Trophoblast cell (in vitro differentiated cells and primary cell): ENCODE measurements around the gene MFF.
A peak's percentile ranks its signal among the peaks of the same experiment; 100 is the strongest.
"Not testable (repeated sequence)": the region's sequence is repeated elsewhere in the genome, so short reads cannot be mapped to it uniquely, and the experiment has no call there.

Experiments
- DNase-seq, 2 donors: peaks; one replicate each; pipeline ENCODE4 v3.0.0-alpha.2; 2016
- H2AFZ ChIP-seq: 2 replicates; pipeline ENCODE4 v1.6.1; 2013; ENCODE audit warnings: low read length, moderate library complexity, mild to moderate bottlenecking; ENCODE audit not compliant: insufficient read depth, poor library complexity
- H2AK5ac ChIP-seq: 2 replicates; pipeline ENCODE4 v1.6.1; 2013; ENCODE audit warnings: mild to moderate bottlenecking, low read length
- H2BK120ac ChIP-seq: 2 replicates; pipeline ENCODE4 v1.6.1; 2013; ENCODE audit warnings: low read length, mild to moderate bottlenecking, moderate library complexity; ENCODE audit not compliant: insufficient read depth, poor library complexity
- H2BK12ac ChIP-seq: 2 replicates; pipeline ENCODE4 v1.6.1; 2013; ENCODE audit warnings: mild to moderate bottlenecking, low read length, moderate library complexity
- H2BK5ac ChIP-seq: 2 replicates; pipeline ENCODE4 v1.6.1; 2013; ENCODE audit warnings: low read length, low read depth, moderate library complexity, mild to moderate bottlenecking; ENCODE audit not compliant: poor library complexity
- H3K14ac ChIP-seq: 2 replicates; pipeline ENCODE4 v1.6.1; 2013; ENCODE audit warnings: mild to moderate bottlenecking, low read length
- H3K18ac ChIP-seq: 2 replicates; pipeline ENCODE4 v1.6.1; 2013; ENCODE audit warnings: mild to moderate bottlenecking, low read length
- H3K23ac ChIP-seq: 2 replicates; pipeline ENCODE4 v1.6.1; 2013; ENCODE audit warnings: low read length
- H3K27ac ChIP-seq: 2 replicates; pipeline ENCODE4 v1.5.1; 2013; ENCODE audit warnings: low read depth, mild to moderate bottlenecking, inconsistent platforms, low read length, moderate library complexity
- H3K27me3 ChIP-seq: 2 replicates; pipeline ENCODE4 v1.6.1; 2013; ENCODE audit warnings: inconsistent platforms, mild to moderate bottlenecking, low read length, moderate library complexity; ENCODE audit not compliant: insufficient read depth
- H3K36me3 ChIP-seq, 2 experiments: 1 replicate in 1 of 2; 2 replicates in 1 of 2; pipeline ENCODE4 v1.6.1; 2013; ENCODE audit warnings: low read length in 2 of 2, mild to moderate bottlenecking in 2 of 2, moderate library complexity in 1 of 2; ENCODE audit not compliant: insufficient read depth in 2 of 2, control insufficient read depth in 1 of 2
- H3K4ac ChIP-seq: 2 replicates; pipeline ENCODE4 v1.6.1; 2013; ENCODE audit warnings: low read depth, mild to moderate bottlenecking, low read length, moderate library complexity
- H3K4me1 ChIP-seq, 2 experiments: 1 replicate in 1 of 2; 2 replicates in 1 of 2; pipeline ENCODE4 v1.6.1; 2013; ENCODE audit warnings: low read length in 2 of 2, mild to moderate bottlenecking in 2 of 2, moderate library complexity in 1 of 2; ENCODE audit not compliant: insufficient read depth in 2 of 2, control insufficient read depth in 1 of 2
- H3K4me2 ChIP-seq: 2 replicates; pipeline ENCODE4 v1.6.1; 2013; ENCODE audit warnings: inconsistent platforms, mild to moderate bottlenecking, low read length, moderate library complexity
- H3K4me3 ChIP-seq: 2 replicates; pipeline ENCODE4 v1.5.1; 2013; ENCODE audit warnings: mild to moderate bottlenecking, low read depth, low read length, inconsistent platforms
- H3K79me1 ChIP-seq: one replicate; pipeline ENCODE4 v1.6.1; 2013; ENCODE audit warnings: low read length
- H3K79me2 ChIP-seq: 2 replicates; pipeline ENCODE4 v1.6.1; 2013; ENCODE audit warnings: low read length, mild to moderate bottlenecking; ENCODE audit not compliant: control insufficient read depth, insufficient read depth, poor library complexity
- H3K9ac ChIP-seq: 2 replicates; pipeline ENCODE4 v1.6.1; 2013; ENCODE audit warnings: mild to moderate bottlenecking, low read length
- H3K9me3 ChIP-seq: 2 replicates; pipeline ENCODE4 v1.6.1; 2013; ENCODE audit warnings: low read depth, mild to moderate bottlenecking, control low read depth, inconsistent platforms, low read length; ENCODE audit not compliant: insufficient read depth
- H4K12ac ChIP-seq: 2 replicates; pipeline ENCODE4 v1.6.1; 2013; ENCODE audit warnings: low read depth, mild to moderate bottlenecking, low read length, moderate library complexity
- H4K8ac ChIP-seq: 2 replicates; pipeline ENCODE4 v1.6.1; 2013; ENCODE audit warnings: low read depth, mild to moderate bottlenecking, low read length, moderate library complexity
- H4K91ac ChIP-seq: one replicate; pipeline ENCODE4 v1.6.1; 2013; ENCODE audit warnings: low read depth, mild to moderate bottlenecking, low read length, moderate library complexity
- WGBS: extraction: QIAGEN DNeasy Blood & Tissue Kit; methylation state at CpG from one replicate; pipeline ENCODE4 v1.1.7; 2013; ENCODE audit warnings: missing lambda C conversion rate; ENCODE audit not compliant: insufficient read length, insufficient coverage; ENCODE audit errors: extremely low coverage; 5-methylcytosine and 5-hydroxymethylcytosine counted together

Gene MFF

GRCh38 chr2:227363756-227364155 is 38.7 kb downstream of the MFF start:
- Histone ChIP-seq H4K91ac (no peak overlapping the region), H4K8ac (no peak overlapping the region), H3K27ac (no peak overlapping the region), H2BK120ac (no peak overlapping the region), H3K14ac (no peak overlapping the region), H4K12ac (no peak overlapping the region), H3K36me3 (peaks cover 0 to 4% of the 10 kb centered on the region in 2 experiments), H3K79me1 (no peaks in the 10 kb centered on the region), H3K4me1 (no peaks in the 10 kb centered on the region), H2AFZ (no peak overlapping the region), H3K9me3 (no peaks in the 10 kb centered on the region), H3K9ac (no peak overlapping the region), H2AK5ac (no peak overlapping the region), H3K4me3 (no peak overlapping the region), H3K18ac (no peak overlapping the region), H3K23ac (no peak overlapping the region), H3K27me3 (no peaks in the 10 kb centered on the region), H2BK12ac (no peak overlapping the region), H3K4ac (no peak overlapping the region), H3K4me2 (no peak overlapping the region), H3K79me2 (no peaks in the 10 kb centered on the region), H2BK5ac (no peak overlapping the region)
- no peak for DNase-seq
- WGBS: no CpG with 5 or more reads among the region's 6 CpGs

DNA sequence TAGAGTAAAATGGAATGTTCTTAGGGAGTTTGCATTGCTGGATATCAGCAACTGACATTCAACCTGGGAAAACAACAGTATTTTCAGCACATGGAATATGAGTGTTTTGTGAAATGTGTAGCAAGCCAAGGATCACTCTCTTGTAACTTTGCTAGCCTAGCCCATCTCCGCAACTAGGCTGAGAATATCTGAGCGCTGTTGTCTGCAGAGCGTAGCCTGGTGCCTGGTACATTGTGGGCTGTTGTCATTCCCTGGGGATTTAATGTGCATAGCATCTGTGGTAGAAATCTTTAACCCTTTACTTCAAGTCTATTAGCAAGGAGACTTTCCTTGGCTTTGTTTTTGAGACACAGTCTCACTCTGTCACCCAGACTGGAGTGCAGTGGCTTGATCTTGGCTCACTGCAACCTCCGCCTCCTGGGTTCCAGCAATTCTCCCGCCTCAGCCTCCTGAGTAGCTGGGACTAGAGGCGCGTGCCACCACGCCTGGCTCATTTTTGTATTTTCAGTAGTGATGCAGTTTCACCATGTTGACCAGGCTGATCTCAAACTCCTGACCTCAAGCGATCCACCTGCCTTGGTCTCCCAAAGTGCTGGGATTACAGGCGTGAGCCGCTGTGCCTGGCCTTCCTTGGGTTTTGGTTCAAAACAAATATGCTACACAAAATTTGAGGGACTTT is 39.7 kb downstream of the MFF start:
- H3K9ac ChIP-seq, H4K8ac ChIP-seq, H3K4me2 ChIP-seq, H4K91ac ChIP-seq, H3K4me1 ChIP-seq, H2AFZ ChIP-seq, H3K79me2 ChIP-seq, DNase-seq, H3K27ac ChIP-seq, H3K4me3 ChIP-seq, H4K12ac ChIP-seq, H3K23ac ChIP-seq, H3K14ac ChIP-seq, H3K36me3 ChIP-seq, H3K79me1 ChIP-seq, H2BK12ac ChIP-seq, H2AK5ac ChIP-seq, H2BK5ac ChIP-seq, H2BK120ac ChIP-seq, H3K4ac ChIP-seq, H3K27me3 ChIP-seq, H3K9me3 ChIP-seq, H3K18ac ChIP-seq: not testable (repeated sequence)
- WGBS: no CpG with 5 or more reads among the region's 11 CpGs

DNA sequence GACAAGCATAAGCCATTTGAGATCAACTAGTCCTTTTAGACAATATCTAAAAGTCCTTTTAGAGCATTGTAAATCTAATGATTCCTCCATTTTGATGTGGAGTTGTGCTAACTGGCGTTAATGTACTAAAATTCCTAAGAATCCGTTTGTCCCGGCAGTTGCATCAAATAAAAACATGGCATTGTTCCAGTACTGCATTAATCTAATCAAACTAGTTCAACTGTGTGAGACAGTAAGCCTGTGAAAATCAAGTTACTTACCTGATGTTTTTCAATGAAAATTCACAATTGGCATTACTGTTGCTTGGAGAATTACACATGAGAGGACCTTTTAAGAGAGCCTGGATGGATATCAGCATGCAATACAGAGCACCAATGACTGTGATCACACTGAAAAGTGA is 40.8 kb downstream of the MFF start:
- Histone ChIP-seq H3K18ac (no peak overlapping the region), H3K23ac (no peak overlapping the region), H3K79me2 (no peaks in the 10 kb centered on the region), H4K91ac (no peak overlapping the region), H3K4me2 (no peak overlapping the region), H4K12ac (no peak overlapping the region), H3K4me1 (no peaks in the 10 kb centered on the region), H2BK120ac (no peak overlapping the region), H3K9ac (no peak overlapping the region), H3K4ac (no peak overlapping the region), H2AK5ac (no peak overlapping the region), H3K36me3 (peaks cover 0 to 1% of the 10 kb centered on the region in 2 experiments), H3K9me3 (no peaks in the 10 kb centered on the region), H3K27me3 (no peaks in the 10 kb centered on the region), H3K79me1 (no peaks in the 10 kb centered on the region), H3K4me3 (no peak overlapping the region), H3K27ac (no peak overlapping the region), H4K8ac (no peak overlapping the region), H3K14ac (no peak overlapping the region), H2AFZ (no peak overlapping the region), H2BK5ac (no peak overlapping the region), H2BK12ac (no peak overlapping the region)
- WGBS: no CpG with 5 or more reads among the region's 3 CpGs
- no peak for DNase-seq

- H3K27me3 ChIP-seq: no peaks in the 10 kb centered on the region
- H2BK120ac ChIP-seq: no peak overlapping the region
- H3K9me3 ChIP-seq: no peaks in the 10 kb centered on the region
- no peak overlapping the region for H4K91ac ChIP-seq
- H3K27ac ChIP-seq: no peak overlapping the region
- no peak overlapping the region for H3K4ac ChIP-seq
- WGBS: no CpG with 5 or more reads among the region's 11 CpGs
- H4K12ac ChIP-seq: no peak overlapping the region
- H3K79me1 ChIP-seq: no peaks in the 10 kb centered on the region
- no peak overlapping the region for H3K18ac ChIP-seq
- H2AFZ ChIP-seq: no peak overlapping the region
- no peak overlapping the region for H2AK5ac ChIP-seq
- no peak overlapping the region for H3K4me2 ChIP-seq
- DNase-seq: peak; percentile 40 to 67
- H2BK5ac ChIP-seq: no peak overlapping the region
- H4K8ac ChIP-seq: no peak overlapping the region
- H3K79me2 ChIP-seq: no peaks in the 10 kb centered on the region
- H3K14ac ChIP-seq: no peak overlapping the region
- H3K4me3 ChIP-seq: no peak overlapping the region
- H3K9ac ChIP-seq: no peak overlapping the region
- no peak overlapping the region for H2BK12ac ChIP-seq
- H3K4me1 ChIP-seq: no peaks in the 10 kb centered on the region
- H3K23ac ChIP-seq: no peak overlapping the region
- H3K36me3 ChIP-seq: no peaks in the 10 kb centered on the region
Observed at GRCh38 chr2:227366769-227367426, 41.8 kb downstream of the MFF start.
